Endothelial cell of umbilical vein (primary cell): ENCODE results near the gene SLC35F3. TPM values are rescaled to one million over a fixed set of nuclear protein-coding genes. Genes with fewer than 3 reads are reported as not detected.

Experiments
- BruUV-seq: library from RNA; stranded (reverse); fragments of 400-500 nt; replicated peaks from 2 replicates; lab custom pipeline; 2021; lab: Mats Ljungman, UMichigan
- CTCF ChIA-PET: fragments of 300-600, 350-600 bp; sonication (Branson Sonifier 250); formaldehyde crosslinking; loops from one replicate; lab custom pipeline; 2021; ENCODE audit warnings: antibody characterized with exemption, inconsistent platforms; lab: Charles Lee
- POLR2A ChIA-PET: fragments of 300-600, 350-600 bp; sonication (Branson Sonifier 250); formaldehyde crosslinking; loops from one replicate; lab custom pipeline; 2021; ENCODE audit warnings: antibody characterized with exemption, inconsistent platforms; lab: Charles Lee
- DNase-seq: peaks from one replicate; pipeline ENCODE4 v3.0.0-alpha.2; 2011; ENCODE audit warnings: low read depth, low spot score
- FAIRE-seq: peaks from 2 replicates; lab custom pipeline; 2011; peaks lifted over from hg19 to GRCh38; lab: Jason Lieb, UNC
- H2AFZ ChIP-seq: 2 replicates; pipeline ENCODE4 v1.6.0; 2012; ENCODE audit warnings: low read depth, low read length, control low read depth, inconsistent platforms
- H3K27ac ChIP-seq: 2 replicates; pipeline ENCODE4 v1.5.1; 2011; ENCODE audit warnings: low read depth, mild to moderate bottlenecking, control low read depth, low read length, moderate library complexity; ENCODE audit not compliant: insufficient read depth
- H3K27me3 ChIP-seq, 2 experiments: 2 replicates each; pipeline versions ENCODE4 v1.6.0 to v1.6.1; 2011; ENCODE audit warnings: low read length in 2 of 2, mixed read lengths in 1 of 2; ENCODE audit not compliant: control insufficient read depth in 2 of 2, insufficient read depth in 2 of 2
- H3K36me3 ChIP-seq, 2 experiments: 2 replicates in 1 of 2; 3 replicates in 1 of 2; pipeline ENCODE4 v1.5.1; 2011; ENCODE audit warnings: low read length in 2 of 2, mild to moderate bottlenecking in 1 of 2, moderate library complexity in 1 of 2; ENCODE audit not compliant: control insufficient read depth in 2 of 2, insufficient read depth in 2 of 2; ENCODE audit errors: extremely low read depth in 1 of 2
- H3K4me1 ChIP-seq: 3 replicates; pipeline ENCODE4 v1.5.1; 2011; ENCODE audit warnings: mild to moderate bottlenecking, low read length; ENCODE audit not compliant: control insufficient read depth, insufficient read depth; ENCODE audit errors: extremely low read depth
- H3K4me2 ChIP-seq: 2 replicates; pipeline ENCODE4 v1.6.1; 2011; ENCODE audit warnings: low read length, control low read depth, mixed read lengths; ENCODE audit not compliant: insufficient read depth
- H3K4me3 ChIP-seq, 3 experiments: fragments of 200-600 bp in 1 of 3; sonication (generic), shearing (Covaris generic) in 1 of 3; replicated peaks in 1 of 3; 2 replicates each; pipeline ENCODE4 v1.5.1; 2011 to 2016; ENCODE audit warnings: control low read depth in 3 of 3, low read length in 3 of 3, mild to moderate bottlenecking in 2 of 3, inconsistent platforms in 1 of 3, low read depth in 1 of 3, moderate library complexity in 1 of 3; ENCODE audit not compliant: insufficient read depth in 1 of 3
- H3K79me2 ChIP-seq: 2 replicates; pipeline ENCODE4 v1.6.0; 2012; ENCODE audit warnings: low read length, inconsistent platforms; ENCODE audit not compliant: control insufficient read depth, insufficient read depth
- H3K9ac ChIP-seq: replicated peaks from 2 replicates; pipeline ENCODE3; 2011; ENCODE audit warnings: low read length, control low read depth; ENCODE audit not compliant: insufficient read depth; ENCODE audit errors: extremely low read depth
- H3K9me1 ChIP-seq: replicated peaks from 3 replicates; pipeline ENCODE4 v1.6.0; 2011; ENCODE audit warnings: mild to moderate bottlenecking, low read length; ENCODE audit not compliant: control insufficient read depth, insufficient read depth; ENCODE audit errors: extremely low read depth
- H3K9me3 ChIP-seq: replicated peaks from 2 replicates; pipeline ENCODE4 v1.5.1; 2012; ENCODE audit warnings: low read length, inconsistent platforms; ENCODE audit not compliant: control insufficient read depth, insufficient read depth
- H4K20me1 ChIP-seq: replicated peaks from 2 replicates; pipeline ENCODE3; 2011; ENCODE audit warnings: mild to moderate bottlenecking, low read length; ENCODE audit not compliant: control insufficient read depth, insufficient read depth; ENCODE audit errors: extremely low read depth
- EZH2 ChIP-seq: IDR thresholded peaks from 2 replicates; pipeline ENCODE4 v1.6.1; 2012; ENCODE audit warnings: borderline replicate concordance, low read depth, mild to moderate bottlenecking, moderate library complexity, low read length, inconsistent platforms; ENCODE audit not compliant: severe bottlenecking
- FOS ChIP-seq: IDR thresholded peaks from 2 replicates; pipeline ENCODE4 v1.6.1; 2011; ENCODE audit warnings: mild to moderate bottlenecking, low read length, moderate library complexity, borderline replicate concordance; ENCODE audit not compliant: insufficient read depth
- GATA2 ChIP-seq: IDR thresholded peaks from 2 replicates; pipeline ENCODE4 v1.7.0; 2011; ENCODE audit warnings: low read depth, mild to moderate bottlenecking, moderate library complexity, mixed read lengths, low read length; ENCODE audit not compliant: insufficient read length, insufficient read depth
- JUN ChIP-seq: IDR thresholded peaks from 2 replicates; pipeline ENCODE4 v1.6.1; 2011; ENCODE audit warnings: borderline replicate concordance, low read depth; ENCODE audit not compliant: insufficient read length, insufficient read depth
- MYC ChIP-seq: IDR thresholded peaks from one replicate; pipeline ENCODE4 v1.6.1; 2011; ENCODE audit warnings: mild to moderate bottlenecking, low read depth, low read length
- POLR2A ChIP-seq: IDR thresholded peaks from 2 replicates; pipeline ENCODE4 v1.6.1; 2012; ENCODE audit warnings: low read depth, mild to moderate bottlenecking, control low read depth, low read length
- POLR2AphosphoS5 ChIP-seq: IDR thresholded peaks from 2 replicates; pipeline ENCODE4 v1.6.1; 2012; ENCODE audit warnings: low read depth, mild to moderate bottlenecking, control low read depth, low read length, moderate library complexity; ENCODE audit not compliant: insufficient read depth
- dilution Hi-C: fragments of 300-500 bp; cut with MboI; formaldehyde crosslinking; loops from one replicate; pipeline ENCODE4 v1.15.0; 2019; ENCODE audit warnings: low sequenced_read_pairs; ENCODE audit not compliant: extremely low pct_ligation_motif_present
- intact Hi-C: fragments of 100-400 bp; cut with micrococcal nuclease; formaldehyde crosslinking; loops from one replicate; pipeline ENCODE4 v1.10.0; 2022
- polyA plus RNA-seq, 4 experiments: library from polyadenylated mRNA; depleted of rRNA in 3 of 4; stranded (reverse) in 3 of 4; unstranded in 1 of 4; fragments of >200 nt; gene quantifications; 2 replicates each; pipeline versions ENCODE4 v1.2.1 to v1.2.3, GENCODE V29; 2011 to 2012; ENCODE audit warnings: missing spikeins in 1 of 4
- total RNA-seq: library from RNA; stranded (reverse); gene quantifications from 2 replicates; pipeline ENCODE4 v1.2.3, GENCODE V29; 2021
- TF ChIP-seq, protein P1 (sequence below), 2 donors: IDR thresholded peaks; 1 replicate in 1 of 2; 2 replicates in 1 of 2; pipeline ENCODE4 v1.5.1; 2011; ENCODE audit warnings: low read length in 2 of 2, mild to moderate bottlenecking in 2 of 2, moderate library complexity in 2 of 2, control low read depth in 1 of 2, inconsistent platforms in 1 of 2, low read depth in 1 of 2; ENCODE audit not compliant: insufficient read depth in 1 of 2; ENCODE audit errors: extremely low read depth in 1 of 2

The SLC35F3 gene
- total and polyA plus RNA-seq, 2 donors (not counting 3 experiments of a cell fraction or from before 2014, with no cell fraction given), result not detected

DNA sequence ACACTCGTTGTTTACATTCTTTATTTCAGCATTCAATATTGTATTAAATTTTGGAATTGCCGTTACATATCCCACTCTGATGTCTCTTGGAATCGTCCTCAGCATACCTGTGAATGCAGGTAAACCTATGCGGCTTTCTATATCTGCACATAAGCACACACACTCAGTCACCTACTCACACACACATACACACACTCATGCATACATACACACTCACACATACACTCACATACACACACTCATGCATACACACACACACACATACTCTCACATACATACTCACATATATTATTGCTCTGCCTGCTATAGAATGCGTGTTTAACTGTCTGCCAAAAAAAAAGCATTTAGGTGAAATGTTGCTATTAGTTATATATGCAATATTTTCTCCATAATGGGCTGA is 415.6 kb downstream of the SLC35F3 start:
- intact Hi-C loops, result loop anchor here (5.0 kb wide), 1 partner anchor 762 kb away; no protein-coding TSS in a partner anchor
- Histone ChIP-seq H4K20me1 (no peaks in the 10 kb centered on the region), H3K4me1 (peaks cover 8% of the 10 kb centered on the region), H3K36me3 (no peaks in the 10 kb centered on the region), H3K27ac (no peak overlapping the region), H3K9me1 (no peaks in the 10 kb centered on the region), H3K27me3 (peaks cover 0 to 10% of the 10 kb centered on the region in 2 experiments), H3K4me2 (no peak overlapping the region), H3K9me3 (no peaks in the 10 kb centered on the region), H3K4me3 (no peak overlapping the region), H3K79me2 (no peaks in the 10 kb centered on the region), H2AFZ (no peak overlapping the region), H3K9ac (no peak overlapping the region)
- no TSS peak for BruUV-seq
- TF ChIP-seq FOS, result no peak
- no peak for TF ChIP-seq EZH2
- no peak for TF ChIP-seq POLR2AphosphoS5
- no peak for TF ChIP-seq POLR2A
- TF ChIP-seq, protein P1, sequence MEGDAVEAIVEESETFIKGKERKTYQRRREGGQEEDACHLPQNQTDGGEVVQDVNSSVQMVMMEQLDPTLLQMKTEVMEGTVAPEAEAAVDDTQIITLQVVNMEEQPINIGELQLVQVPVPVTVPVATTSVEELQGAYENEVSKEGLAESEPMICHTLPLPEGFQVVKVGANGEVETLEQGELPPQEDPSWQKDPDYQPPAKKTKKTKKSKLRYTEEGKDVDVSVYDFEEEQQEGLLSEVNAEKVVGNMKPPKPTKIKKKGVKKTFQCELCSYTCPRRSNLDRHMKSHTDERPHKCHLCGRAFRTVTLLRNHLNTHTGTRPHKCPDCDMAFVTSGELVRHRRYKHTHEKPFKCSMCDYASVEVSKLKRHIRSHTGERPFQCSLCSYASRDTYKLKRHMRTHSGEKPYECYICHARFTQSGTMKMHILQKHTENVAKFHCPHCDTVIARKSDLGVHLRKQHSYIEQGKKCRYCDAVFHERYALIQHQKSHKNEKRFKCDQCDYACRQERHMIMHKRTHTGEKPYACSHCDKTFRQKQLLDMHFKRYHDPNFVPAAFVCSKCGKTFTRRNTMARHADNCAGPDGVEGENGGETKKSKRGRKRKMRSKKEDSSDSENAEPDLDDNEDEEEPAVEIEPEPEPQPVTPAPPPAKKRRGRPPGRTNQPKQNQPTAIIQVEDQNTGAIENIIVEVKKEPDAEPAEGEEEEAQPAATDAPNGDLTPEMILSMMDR (IDR thresholded peaks at IDR 0.05; ENCODE audit: extremely low read depth in 1 of 2, insufficient read depth in 1 of 2, low read depth in 1 of 2, low read length in 2 of 2), result no peak
- no peak for TF ChIP-seq GATA2
- TF ChIP-seq JUN, result no peak
- no peak for TF ChIP-seq MYC
- no peak for DNase-seq
- dilution Hi-C loops, result no loop called here
- POLR2A ChIA-PET, result no interaction called here
- no peak for FAIRE-seq
- CTCF ChIA-PET, result interaction anchor here (2.6 kb wide), 1 partner anchor 10 kb away, joined by 18 read pairs; no protein-coding TSS in a partner anchor
